ENCODE data around the gene KAZN. TPM values are rescaled to one million over a fixed set of nuclear protein-coding genes. Genes with fewer than 3 reads are reported as not detected.
A peak's percentile ranks its signal among the peaks of the same experiment; 100 is the strongest.

The KAZN gene
- total RNA-seq, 1 donor from 2014 or later, result 33.5 TPM

DNA sequence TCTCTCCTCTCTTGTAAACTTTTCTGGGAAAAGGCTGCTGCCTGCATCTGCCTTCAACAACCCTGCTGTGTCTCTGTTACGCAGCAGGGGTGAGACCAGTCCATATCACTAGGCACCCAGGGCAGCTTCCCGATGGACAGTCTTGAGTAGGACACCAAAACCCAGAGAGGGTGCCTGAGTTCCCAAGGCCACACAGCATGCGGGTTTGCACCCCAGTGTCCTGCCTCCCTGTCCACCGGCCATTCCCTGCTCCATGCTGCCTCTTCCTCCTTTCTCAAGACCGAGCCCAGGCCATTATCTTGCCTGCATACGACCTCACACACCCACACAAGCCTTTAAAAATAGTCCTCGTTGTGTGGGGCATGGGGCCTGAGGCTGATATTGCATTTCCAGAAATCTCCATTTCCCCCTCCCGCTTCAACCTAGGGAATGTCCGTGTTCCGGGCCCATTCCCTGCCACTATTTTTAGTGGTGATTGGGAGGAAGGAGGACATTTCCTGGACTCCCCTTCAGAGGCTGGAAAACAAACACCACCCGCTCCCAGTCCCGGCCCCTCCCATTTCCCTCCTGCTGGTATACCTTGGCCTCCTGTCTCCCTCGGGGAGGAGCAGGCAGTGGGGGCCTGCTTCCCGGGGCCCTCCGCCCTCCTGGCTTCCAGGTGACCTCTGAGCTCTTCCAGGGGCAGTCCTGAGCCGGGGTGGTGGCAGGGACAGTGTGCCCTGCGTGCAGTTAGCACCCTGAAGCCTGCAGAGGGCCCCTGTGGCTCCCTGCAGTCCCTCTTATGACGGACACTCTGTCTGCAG lies 422.7 kb downstream of the KAZN start:
- H3K36me3 ChIP-seq, result no peaks in the 10 kb centered on the region
- no peak overlapping the region for H3K4me3 ChIP-seq
- H3K27ac ChIP-seq, result no peak overlapping the region
- TF ChIP-seq, protein P1, sequence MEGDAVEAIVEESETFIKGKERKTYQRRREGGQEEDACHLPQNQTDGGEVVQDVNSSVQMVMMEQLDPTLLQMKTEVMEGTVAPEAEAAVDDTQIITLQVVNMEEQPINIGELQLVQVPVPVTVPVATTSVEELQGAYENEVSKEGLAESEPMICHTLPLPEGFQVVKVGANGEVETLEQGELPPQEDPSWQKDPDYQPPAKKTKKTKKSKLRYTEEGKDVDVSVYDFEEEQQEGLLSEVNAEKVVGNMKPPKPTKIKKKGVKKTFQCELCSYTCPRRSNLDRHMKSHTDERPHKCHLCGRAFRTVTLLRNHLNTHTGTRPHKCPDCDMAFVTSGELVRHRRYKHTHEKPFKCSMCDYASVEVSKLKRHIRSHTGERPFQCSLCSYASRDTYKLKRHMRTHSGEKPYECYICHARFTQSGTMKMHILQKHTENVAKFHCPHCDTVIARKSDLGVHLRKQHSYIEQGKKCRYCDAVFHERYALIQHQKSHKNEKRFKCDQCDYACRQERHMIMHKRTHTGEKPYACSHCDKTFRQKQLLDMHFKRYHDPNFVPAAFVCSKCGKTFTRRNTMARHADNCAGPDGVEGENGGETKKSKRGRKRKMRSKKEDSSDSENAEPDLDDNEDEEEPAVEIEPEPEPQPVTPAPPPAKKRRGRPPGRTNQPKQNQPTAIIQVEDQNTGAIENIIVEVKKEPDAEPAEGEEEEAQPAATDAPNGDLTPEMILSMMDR (IDR thresholded peaks at IDR 0.05), result peak; percentile 8
- peaks cover 19% of the 10 kb centered on the region for H3K4me1 ChIP-seq
- intact Hi-C loops (cut with DNase I), result loop anchor here (10.0 kb wide), 1 partner anchor 96 kb away; no protein-coding TSS in a partner anchor
- H3K9me3 ChIP-seq, result no peaks in the 10 kb centered on the region
- DNase-seq (no peak), ATAC-seq (peak; percentile 37)
- no peaks in the 10 kb centered on the region for H3K27me3 ChIP-seq

DNA sequence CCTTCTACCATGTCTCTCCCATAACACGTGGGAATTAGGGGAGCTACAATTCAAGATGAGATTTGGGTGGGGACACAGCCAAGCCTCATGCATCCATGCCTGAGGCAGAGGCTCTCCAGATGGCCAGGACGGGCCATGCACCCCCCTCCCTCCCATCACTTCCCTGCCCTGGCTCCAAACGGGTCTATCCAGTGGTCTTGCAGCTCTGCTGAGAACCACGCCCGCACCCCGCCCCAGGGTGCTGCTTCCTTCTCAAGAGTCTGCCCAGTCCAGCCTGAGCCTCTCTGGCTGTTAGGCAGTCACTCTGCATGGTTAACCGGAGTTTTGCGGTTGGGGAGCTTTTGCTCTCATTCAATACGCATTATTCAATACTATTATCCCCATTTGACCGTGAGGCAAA lies 423.6 kb downstream of the KAZN start:
- Histone ChIP-seq H3K4me1 (peaks cover 19% of the 10 kb centered on the region), H3K9me3 (no peaks in the 10 kb centered on the region), H3K27me3 (no peaks in the 10 kb centered on the region), H3K4me3 (no peak overlapping the region), H3K27ac (no peak overlapping the region), H3K36me3 (no peaks in the 10 kb centered on the region)
- intact Hi-C loops (cut with DNase I), result loop anchor here (10.0 kb wide), 1 partner anchor 97 kb away; no protein-coding TSS in a partner anchor
- ATAC-seq (no peak), DNase-seq (no peak)
- TF ChIP-seq, protein P1 (IDR thresholded peaks at IDR 0.05), result no peak

DNA sequence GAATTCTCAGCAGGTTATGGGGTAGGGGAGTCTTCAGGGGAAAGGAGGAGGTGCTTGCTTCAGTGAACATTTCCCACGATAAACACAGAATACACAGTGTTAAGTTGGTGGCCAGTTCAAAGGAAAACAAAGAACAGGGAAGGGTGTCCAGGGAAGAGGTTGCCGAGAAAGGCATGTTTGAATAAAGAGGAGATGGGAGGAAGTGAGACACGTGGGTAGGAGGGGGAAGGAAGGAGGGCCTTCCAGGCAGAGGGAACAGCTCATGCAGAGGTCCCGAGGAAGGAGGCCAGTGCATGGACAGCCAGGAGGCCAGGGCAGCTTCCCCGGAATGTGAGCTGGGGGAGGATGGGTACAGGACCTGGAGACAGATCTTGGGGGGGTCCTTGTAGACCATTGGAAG lies 424.7 kb downstream of the KAZN start:
- no peaks in the 10 kb centered on the region for H3K9me3 ChIP-seq
- no peak overlapping the region for H3K27ac ChIP-seq
- H3K36me3 ChIP-seq, result no peaks in the 10 kb centered on the region
- peaks cover 26% of the 10 kb centered on the region for H3K4me1 ChIP-seq
- peak; percentile 31 for ATAC-seq
- H3K27me3 ChIP-seq, result no peaks in the 10 kb centered on the region
- DNase-seq, result no peak
- TF ChIP-seq, protein P1 (IDR thresholded peaks at IDR 0.05), result no peak
- intact Hi-C loops (cut with DNase I), result loop anchor here (10.0 kb wide), 1 partner anchor 98 kb away; no protein-coding TSS in a partner anchor
- H3K4me3 ChIP-seq, result no peak overlapping the region

DNA sequence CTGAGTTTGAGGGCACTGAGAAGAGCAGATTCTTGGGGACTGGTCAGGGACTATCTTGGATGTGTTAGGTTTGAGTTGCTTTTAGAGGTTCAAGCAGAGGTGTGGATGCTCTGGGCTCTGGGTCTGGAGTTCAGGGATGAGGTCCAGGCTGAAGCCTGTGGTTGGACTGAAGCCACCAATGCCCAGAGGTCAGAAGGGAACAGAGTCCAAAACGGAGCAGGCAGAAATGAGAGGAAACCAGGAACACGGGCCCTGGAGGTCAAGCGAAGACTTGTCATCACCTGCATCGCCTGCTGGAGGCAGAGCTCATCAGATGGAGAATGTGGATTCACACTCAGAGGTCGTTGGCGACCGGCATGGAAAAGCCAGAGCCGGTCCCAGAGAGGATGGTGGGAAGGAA lies 425.5 kb downstream of the KAZN start:
- DNase-seq (no peak), ATAC-seq (no peak)
- H3K4me1 ChIP-seq, result peaks cover 29% of the 10 kb centered on the region
- no peak overlapping the region for H3K4me3 ChIP-seq
- no peak overlapping the region for H3K27ac ChIP-seq
- no peaks in the 10 kb centered on the region for H3K9me3 ChIP-seq
- TF ChIP-seq, protein P1 (IDR thresholded peaks at IDR 0.05), result no peak
- intact Hi-C loops (cut with DNase I), result loop anchor here (10.0 kb wide), 1 partner anchor 99 kb away; no protein-coding TSS in a partner anchor
- H3K27me3 ChIP-seq, result no peaks in the 10 kb centered on the region
- H3K36me3 ChIP-seq, result no peaks in the 10 kb centered on the region

DNA sequence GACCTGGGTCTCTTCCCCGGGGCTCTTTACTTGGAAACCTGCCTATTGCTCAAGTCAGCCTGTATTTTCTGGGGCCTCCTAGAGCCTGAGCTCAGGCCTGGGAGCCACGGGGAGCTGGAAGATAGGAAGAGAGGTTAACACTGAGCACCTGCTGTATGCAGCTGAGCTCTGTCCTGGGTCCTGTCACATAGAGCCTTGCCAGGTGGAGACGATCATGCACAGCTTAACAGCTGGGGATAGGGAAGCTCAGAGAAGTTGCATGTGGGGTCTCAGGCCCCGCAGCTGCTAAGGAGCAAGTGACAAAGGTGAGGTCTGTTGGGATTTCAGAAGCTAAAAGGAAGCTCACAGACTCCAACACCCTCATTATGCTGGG lies 427.6 kb downstream of the KAZN start:
- DNase-seq (no peak), ATAC-seq (no peak)
- H3K4me3 ChIP-seq, result no peak overlapping the region
- H3K27me3 ChIP-seq, result no peaks in the 10 kb centered on the region
- TF ChIP-seq, protein P1 (IDR thresholded peaks at IDR 0.05), result no peak
- H3K4me1 ChIP-seq, result peaks cover 22% of the 10 kb centered on the region
- H3K36me3 ChIP-seq, result no peaks in the 10 kb centered on the region
- intact Hi-C loops (cut with DNase I), result loop anchor here (10.0 kb wide), 1 partner anchor 101 kb away; no protein-coding TSS in a partner anchor
- no peak overlapping the region for H3K27ac ChIP-seq
- no peaks in the 10 kb centered on the region for H3K9me3 ChIP-seq

Data from upper lobe of right lung (tissue), 1 donor.